Measurements from ENCODE around the gene NOL4L.

Gene NOL4L

DNA sequence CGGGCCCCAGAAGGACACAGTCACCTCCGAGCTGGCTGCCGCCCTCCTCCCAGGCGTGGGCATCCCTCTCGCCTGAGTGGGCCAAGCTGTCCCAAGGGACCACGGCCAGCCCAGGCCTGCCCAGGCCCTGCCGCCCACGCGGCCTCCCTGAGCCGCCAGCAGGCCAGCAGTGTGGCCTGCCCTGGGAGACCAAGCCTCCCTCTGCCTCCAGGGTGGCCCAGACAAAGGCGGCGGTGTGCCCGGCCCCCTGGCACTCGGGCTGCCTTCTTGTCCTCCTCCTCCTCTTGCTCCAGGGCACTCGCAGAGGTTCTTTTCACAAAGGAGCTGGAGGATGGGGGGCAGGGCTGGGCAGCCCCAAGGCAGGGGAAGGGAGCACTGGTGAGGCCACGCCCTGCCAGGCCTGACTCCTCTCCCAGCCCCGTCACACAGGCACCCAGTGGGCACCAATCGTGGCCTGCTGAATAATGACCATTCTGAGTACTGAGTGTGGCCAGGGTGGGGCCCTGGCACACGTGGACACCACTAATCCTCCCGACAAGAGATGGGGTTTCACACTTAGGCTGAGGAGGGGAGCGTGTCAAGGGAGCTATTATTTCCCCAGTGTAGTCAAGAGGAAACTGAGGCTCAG lies 25.3 kb downstream of the NOL4L start:
- DNase-seq, result no peak

DNA sequence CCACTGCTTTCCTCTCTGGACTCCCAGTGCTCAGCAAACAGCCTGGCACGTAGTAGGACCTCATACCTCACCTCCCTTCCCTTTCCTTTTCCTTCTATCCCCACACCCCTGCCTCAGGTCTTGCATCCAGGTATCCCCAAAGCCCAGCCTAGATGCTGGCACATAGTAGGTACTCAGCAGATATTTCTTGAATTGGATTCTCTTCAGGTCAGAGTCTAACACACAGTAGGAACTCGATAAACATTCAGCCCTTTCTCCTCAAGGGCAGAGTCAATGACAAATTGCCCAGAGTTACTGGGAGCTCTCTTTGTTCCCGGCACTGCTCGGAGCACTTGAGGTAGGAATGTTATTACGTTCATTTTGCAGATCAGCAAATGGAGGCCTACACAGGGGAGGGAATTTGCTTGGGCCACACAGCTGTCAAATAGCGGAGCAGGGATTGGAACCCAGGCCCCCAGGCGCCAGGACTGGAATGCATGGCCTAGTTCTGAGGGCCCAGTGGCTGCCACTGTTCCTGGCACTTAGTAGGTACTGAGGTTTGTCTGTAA lies 25.9 kb downstream of the NOL4L start:
- DNase-seq, result no peak

DNA sequence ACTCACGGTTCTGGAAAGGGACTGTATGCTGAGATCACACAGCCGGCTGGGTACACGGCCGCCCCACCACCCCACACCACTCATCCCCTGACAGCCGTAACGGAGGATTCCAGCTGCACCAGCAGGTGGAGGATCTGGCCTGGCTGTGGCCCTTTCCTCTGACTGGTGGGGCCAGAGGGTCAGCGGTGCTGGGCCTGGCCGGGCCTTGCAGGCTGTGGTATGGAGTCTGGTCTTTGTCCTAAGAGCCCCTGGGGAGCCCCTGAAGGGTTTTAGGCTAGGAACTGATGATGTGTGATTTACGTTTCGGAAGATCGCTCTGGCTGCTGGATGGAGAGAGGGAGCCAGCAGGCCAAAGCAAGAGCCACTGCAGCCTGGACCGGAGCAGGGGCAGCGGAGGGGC lies 26.6 kb downstream of the NOL4L start:
- DNase-seq, result no peak

GRCh38 chr20:32557319-32557718 lies 27.8 kb downstream of the NOL4L start:
- DNase-seq, result no peak

- no peak for DNase-seq
These were observed 28.6 kb downstream of the NOL4L start for GRCh38 chr20:32556312-32557184.

DNA sequence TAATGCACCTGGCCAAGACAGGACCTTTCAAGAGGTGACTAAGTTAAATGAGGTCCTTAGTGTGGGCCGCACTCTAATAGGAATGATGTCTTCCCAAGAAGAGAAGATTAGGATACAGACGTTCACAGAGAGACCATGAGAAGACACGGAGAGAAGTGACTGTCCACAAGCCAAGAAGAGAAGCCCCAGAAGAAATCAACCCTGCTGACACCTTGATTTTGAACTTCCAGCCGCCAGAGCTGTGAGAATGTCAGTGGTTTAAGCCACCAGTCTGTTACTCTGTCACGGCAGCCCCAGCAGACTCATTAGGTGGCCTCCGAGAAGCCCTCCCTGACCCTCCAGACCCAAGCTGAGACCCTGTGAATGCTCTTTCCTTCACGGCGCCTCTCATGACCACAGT lies 29.5 kb downstream of the NOL4L start:
- no peak for DNase-seq

GRCh38 chr20:32554965-32555289 lies 30.2 kb downstream of the NOL4L start:
- DNase-seq, result no peak

- DNase-seq, result no peak
These were observed 31.5 kb downstream of the NOL4L start for GRCh38 chr20:32553618-32554017.

GRCh38 chr20:32551693-32552092 lies 33.4 kb downstream of the NOL4L start:
- no peak for DNase-seq

DNA sequence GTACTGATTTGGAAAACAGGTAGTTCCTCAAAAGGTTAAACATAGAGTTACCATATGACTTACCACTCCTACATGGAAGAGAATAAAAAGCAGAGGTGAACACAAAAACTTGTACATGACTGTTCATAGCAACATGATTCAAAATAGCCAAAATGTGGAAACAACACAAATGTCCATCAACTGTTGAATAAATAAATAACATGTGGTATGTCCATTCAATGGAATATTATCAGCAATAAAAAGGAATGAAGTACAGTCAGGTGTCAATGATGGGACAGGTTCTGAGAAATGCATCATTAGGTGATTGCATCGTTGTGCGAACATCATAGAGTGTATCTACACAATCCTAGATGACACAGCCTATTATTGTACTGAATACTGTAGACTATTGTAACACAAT lies 35.3 kb downstream of the NOL4L start:
- no peak for DNase-seq

GRCh38 chr20:32547753-32548034 lies 37.4 kb downstream of the NOL4L start:
- no peak for DNase-seq

- peak; percentile 45 for DNase-seq
These were observed 38.0 kb downstream of the NOL4L start for GRCh38 chr20:32546918-32547752.

DNA sequence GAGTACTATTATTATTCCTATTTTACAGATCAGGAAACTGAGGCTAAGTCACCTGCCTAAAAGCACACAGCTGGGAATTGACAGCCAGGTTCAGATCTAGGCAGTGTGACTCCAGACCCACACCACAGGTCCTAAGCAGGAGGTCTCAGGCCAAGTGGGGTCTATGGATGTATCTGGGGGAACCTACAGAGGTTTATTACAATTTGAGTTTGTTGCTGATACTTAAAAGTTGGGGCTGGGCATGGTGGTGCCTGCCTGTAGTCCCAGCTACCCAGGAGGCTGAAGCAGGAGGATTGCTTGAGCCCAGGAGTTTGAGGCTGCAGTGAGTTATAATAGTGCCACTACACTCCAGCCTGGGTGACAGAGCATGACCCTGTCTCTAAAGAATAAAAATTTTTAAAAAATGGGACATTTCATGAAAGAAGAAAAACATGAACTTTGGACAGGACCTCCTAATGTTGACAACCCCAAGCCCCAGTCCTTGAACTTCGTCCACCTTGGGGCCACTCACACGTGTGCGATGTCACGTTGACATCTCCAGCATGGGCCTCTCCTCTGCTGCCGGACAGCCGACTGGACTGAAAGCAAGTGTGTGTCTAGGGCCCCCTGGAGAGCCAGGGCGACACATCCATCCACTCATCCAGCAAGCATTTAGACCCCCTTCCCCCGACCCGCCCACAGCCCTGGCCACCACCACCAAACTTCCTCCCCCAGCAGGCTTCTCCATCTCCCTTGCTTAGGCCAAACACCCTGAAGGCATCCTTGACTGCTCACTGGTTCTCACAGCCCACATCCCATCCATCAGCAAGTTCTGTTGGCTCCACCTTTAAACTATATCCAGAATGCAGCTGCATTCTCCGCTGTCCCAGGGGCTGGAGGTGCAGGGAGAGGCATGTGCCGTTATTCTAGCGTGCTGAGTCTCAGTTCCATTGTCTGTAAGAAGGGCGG lies 40.0 kb downstream of the NOL4L start:
- peak; percentile 95 for DNase-seq

DNA sequence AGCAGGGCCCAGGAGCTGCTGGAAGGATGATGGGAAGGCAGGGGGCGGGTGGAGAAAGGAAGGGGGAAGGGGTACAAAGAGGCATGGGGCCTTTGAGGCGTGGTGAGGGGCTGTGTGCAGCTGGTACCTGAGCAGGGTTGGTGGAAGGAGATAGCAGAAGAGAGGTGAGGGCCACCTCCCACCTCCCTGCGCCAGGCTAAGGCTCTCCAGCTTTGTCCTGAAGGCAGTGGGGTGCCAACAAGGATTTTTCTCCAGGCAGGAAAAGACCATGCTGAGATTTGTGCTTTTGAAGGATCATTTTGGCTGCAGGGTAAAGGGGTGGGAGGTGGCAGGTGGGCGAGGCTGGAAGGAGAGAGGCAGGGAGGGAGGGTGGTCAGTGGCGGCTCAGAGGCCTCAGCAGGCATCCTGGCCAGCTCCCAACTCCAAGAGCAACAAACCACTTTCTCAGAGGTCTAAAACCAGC lies 40.8 kb downstream of the NOL4L start:
- peak; percentile 32 for DNase-seq

- peak; percentile 49 for DNase-seq
These were observed 41.4 kb downstream of the NOL4L start for GRCh38 chr20:32543570-32544259.

- DNase-seq, result peak; percentile 43
These were observed 42.9 kb downstream of the NOL4L start for GRCh38 chr20:32542259-32542615.

DNA sequence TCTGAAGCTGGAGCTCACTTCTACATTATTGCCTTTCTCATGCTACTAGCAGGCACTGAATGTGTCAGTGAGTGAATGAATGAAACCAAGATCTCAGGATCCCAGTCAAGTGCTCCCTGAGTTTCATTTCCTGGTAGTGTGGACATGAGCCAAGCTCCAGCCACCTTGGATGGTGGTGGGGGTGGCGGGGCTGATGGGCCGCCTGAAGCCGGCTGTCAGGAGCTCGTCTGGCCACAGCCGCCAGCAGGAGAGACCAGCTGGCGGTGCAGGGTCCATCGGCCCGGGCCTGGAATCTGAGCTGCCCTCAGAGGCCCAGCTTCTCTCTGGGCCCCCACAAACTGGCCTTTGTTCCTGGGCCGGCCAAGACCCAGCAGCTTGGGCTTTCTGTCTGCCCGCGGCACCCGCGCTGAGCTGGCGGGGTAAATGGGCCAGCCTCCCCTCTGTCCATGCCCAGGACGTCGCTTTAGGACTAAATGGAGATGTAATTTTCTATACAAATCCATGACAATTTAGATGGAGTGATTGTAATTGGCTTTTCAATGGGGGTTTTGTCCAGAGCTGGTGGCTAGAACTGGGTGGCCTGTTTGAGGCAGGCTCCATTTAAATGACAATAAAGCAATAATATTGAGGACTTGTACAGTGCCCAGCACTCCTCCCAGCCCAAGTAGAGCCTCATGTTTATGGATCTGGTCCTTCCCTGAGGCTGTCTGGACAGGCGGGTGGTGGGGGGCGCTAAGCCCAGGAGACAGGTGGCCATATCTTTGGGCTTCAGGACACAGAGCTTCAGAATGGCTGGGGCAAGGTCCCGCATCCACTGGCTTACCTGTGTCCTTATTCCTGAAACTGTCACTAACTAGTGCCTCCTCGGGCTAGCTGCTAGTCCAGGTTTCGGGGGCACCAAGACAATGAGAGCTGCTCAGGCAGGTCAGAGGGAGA lies 43.5 kb downstream of the NOL4L start:
- peak; percentile 55 for DNase-seq

DNA sequence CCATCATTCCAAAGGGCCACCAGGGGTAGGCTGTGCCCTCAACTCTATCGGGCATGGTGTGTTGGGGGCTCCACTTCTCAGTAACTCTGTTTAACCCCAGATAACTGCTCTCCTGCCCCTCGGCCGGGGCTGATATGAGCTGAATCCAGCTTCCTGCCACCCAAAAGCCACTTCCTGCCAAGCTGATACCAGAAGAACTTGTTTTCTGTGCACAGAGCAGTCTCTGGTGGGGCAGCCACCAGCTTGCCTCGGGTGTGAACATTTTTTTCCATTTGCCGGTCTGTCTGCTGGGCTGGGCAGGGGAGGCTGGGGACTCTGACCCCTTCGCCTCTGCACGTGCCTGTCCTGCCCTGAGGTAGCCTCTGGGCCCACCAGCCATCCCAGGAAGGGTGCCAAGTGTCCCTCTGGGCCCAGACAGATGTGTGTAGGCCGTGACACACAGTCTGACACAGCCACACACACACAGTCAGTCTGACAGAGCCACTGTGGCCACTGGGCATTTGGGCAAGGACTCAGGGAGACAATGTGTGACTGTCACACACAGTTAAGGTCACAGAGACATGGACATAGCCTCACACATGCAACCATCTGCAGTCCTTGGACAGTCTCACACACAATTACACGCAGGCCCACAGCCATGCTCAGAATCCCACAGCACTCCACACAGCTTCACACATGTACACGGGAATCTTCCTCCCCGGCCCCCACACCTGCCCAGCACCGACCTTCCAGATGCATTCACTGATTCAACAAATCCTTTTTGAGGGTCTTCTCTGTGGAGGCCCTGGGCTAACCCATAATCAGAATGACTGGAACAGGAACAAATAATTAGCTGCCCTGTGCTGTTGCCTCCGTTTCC lies 45.1 kb downstream of the NOL4L start:
- peak; percentile 75 for DNase-seq

DNA sequence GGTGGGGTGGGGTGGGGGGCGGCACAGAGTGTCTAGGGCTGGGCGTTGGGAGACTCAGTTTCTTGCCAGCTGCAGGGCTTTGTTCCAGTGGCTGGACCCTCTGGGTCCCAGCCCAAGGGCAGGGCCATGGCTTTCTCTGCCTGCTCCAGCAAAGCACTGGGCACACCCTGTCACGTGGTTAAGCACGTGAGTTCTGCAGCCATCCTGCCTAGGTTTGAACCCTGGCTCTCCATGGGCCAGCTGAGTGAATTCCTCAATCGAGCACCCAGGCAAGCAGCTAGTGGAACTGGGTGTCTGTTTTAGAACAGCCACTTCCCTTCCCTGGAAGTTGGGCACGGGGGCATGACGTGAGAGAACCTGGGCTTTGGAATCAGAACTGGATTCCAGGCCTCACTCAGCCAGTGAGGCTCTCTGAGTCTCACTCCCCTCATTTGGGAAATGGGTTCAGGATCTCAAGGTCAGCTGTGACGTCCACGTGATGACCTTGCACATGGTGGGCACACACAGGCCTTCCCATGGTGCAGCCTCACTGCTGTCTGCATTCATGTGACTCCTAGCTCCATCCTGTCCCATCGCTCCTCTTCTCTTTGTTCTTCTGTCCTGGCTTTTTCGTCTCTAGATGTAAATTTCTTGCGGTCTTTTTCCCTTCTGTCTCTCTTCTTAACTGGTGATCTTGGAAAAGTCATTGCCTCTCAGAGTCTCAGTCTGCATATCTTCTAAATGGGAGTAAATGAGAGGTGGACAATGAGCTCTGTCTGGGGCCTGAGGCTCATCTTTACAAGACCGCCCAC lies 45.9 kb downstream of the NOL4L start:
- peak; percentile 62 for DNase-seq

Data from islet precursor cell (in vitro differentiated cells).